Muscle of back (tissue), 11 donors: Measurements from ENCODE around the gene TRAF2. TPM values are rescaled to one million over a fixed set of nuclear protein-coding genes. Genes with fewer than 3 reads are reported as not detected.
"Not testable (repeated sequence)": the region's sequence is repeated elsewhere in the genome, so short reads cannot be mapped to it uniquely, and the experiment has no call there.

Experiments used
- DNase-seq, 3 donors: peaks; one replicate each; pipeline versions ENCODE4 v3.0.0 to v3.0.0-alpha.2; 2013
- polyA plus RNA-seq, 10 donors: library from polyadenylated mRNA; unstranded; fragments of 120-200 nt; gene quantifications; one replicate each; pipeline ENCODE4 v1.2.1, GENCODE V29; 2013; ENCODE audit not compliant: insufficient read length in 10 of 10

Gene TRAF2
- polyA plus RNA-seq, 10 donors, result 8.1 to 10.7 (median 9.6) TPM

DNA sequence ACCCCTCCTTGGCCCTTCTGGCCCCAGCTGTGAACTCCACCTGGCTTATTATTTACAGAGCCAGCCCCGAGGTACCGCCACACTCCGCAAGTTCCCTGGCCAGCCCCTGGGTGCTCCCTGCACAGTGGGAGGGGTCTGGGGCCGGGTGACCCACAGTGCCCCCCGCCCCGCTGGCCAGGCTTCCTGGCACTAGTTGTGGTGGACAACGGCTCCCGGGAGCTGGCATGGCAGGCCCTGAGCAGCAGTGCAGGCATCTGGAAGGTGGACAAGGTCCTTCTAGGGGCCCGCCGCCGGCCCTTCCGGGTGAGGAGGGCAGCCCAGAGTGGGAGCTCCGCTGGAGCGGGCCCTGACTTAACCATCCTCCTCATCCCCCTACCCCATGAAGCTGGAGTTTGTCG, 30.2 kb upstream of the TRAF2 start:
- no peak for DNase-seq

DNA sequence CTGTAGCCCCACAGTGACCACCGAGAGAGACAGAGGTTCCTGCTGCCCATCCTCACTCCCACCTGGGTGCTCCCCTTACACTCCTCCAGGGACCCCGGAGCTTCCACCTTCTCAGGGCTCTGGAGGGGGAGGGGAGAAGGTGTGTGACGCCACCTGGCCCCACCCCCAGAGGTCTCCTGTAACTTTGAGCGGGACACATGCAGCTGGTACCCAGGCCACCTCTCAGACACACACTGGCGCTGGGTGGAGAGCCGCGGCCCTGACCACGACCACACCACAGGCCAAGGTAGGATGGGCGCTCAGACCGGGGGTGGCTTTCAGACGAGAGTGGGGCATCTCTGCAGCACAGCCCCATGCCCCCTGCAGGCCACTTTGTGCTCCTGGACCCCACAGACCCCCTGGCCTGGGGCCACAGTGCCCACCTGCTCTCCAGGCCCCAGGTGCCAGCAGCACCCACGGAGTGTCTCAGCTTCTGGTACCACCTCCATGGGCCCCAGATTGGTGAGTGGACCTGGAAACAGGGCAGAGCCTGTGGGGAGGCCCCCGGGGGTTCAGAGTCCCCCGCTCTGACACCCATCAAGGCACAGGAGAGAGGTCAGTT, 29.7 kb upstream of the TRAF2 start:
- DNase-seq, result no peak

DNA sequence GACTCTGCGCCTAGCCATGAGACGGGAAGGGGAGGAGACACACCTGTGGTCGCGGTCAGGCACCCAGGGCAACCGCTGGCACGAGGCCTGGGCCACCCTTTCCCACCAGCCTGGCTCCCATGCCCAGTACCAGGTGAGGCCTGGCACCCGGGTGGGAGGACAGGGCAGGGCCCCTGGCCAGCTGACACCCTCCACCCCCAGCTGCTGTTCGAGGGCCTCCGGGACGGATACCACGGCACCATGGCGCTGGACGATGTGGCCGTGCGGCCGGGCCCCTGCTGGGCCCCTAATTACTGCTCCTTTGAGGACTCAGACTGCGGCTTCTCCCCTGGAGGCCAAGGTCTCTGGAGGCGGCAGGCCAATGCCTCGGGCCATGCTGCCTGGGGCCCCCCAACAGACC, 29.1 kb upstream of the TRAF2 start:
- peak in 1 of 3 donors; percentile 9 for DNase-seq

DNA sequence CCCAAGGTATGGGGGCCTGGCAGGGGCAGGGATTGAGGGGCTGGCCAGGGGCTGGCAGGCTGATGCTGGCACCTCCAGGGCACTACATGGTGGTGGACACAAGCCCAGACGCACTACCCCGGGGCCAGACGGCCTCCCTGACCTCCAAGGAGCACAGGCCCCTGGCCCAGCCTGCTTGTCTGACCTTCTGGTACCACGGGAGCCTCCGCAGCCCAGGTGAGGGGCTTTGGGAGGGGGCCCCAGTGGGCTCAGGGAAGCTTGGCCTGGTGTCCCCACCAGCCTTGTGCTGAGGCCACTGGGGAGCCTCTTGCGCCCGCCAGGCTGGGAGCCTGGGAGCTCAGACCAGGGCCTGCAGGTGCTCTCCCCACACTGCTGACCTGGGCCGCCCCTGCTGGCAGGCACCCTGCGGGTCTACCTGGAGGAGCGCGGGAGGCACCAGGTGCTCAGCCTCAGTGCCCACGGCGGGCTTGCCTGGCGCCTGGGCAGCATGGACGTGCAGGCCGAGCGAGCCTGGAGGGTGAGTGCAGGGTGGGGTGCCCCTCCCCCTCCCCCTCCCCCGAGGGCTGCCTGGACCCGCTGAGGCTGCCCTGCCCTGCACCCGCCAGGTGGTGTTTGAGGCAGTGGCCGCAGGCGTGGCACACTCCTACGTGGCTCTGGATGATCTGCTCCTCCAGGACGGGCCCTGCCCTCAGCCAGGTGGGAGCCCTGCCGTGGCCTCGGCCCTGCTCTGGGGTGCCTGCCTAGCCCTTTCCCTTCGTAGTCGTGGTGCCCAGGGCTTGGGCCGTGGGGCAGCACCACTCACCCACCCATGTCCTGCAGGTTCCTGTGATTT, 28.5 kb upstream of the TRAF2 start:
- peak in 1 of 3 donors; percentile 9 for DNase-seq

DNA sequence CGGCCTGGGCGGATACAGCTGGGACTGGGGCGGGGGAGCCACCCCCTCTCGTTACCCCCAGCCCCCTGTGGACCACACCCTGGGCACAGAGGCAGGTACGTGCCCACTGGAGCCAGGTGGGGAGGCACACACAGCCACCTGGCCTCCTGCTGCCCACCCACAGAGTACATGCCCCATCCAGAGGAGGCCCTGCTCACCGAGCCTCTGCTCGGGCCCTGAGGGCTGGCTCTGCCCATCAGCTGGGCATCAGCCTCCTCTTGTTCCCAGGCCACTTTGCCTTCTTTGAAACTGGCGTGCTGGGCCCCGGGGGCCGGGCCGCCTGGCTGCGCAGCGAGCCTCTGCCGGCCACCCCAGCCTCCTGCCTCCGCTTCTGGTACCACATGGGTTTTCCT, 27.9 kb upstream of the TRAF2 start:
- DNase-seq, result no peak

DNA sequence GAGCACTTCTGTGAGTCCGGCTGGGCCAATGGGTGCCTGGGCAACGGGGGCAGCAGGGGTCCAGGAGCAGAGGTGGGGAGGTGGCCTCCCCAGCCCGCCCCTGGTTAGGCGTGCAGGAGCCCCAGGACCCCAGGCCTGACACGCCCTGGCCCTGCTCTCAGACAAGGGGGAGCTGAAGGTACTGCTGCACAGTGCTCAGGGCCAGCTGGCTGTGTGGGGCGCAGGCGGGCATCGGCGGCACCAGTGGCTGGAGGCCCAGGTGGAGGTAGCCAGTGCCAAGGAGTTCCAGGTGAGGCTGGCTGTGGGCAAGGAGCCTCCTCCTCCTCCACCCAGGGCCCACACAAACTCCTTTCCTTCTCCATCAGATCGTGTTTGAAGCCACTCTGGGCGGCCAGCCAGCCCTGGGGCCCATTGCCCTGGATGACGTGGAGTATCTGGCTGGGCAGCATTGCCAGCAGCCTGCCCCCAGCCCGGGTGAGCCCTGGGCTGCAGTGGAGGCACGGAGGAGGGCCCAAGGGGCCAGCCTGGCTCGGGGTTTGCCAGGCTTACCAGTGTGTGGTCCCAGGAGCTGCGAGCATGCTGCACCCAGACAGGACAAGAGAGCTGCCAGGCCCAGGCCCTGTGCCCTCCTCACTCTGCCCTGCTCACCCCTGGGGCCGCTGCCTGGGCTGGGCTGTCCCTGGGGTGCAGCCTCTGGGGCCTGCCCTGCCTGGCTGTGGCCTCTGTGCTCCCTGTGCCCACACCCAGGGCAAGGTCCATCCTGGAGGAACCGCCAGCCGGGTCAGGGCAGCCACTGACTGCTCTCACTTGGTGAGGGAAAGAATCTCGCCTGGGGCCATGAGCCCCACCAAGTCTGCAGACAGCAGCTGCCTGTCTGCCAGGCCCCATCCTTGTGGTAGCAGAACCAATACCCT, 27.2 kb upstream of the TRAF2 start:
- DNase-seq, result peak in 1 of 3 donors; percentile 39

DNA sequence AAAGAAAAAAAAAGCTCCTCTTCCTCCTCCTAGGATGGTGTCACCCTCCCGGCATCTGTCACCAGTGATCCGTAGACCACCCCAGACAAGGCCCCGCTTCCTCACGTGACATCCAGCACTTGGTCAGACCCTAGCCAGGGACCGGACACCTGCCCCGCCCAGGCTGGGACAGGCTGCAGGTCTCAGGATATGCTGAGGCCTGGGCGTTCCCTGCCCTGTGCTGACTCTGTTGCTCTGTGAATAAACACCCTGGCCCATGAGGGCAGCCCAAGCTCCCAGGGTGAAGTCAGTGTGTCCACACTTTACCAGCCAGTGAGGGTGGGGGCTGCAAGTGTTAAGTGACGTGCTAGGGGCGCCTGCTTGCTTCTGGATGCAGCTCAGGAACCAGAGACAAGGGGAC, 25.8 kb upstream of the TRAF2 start:
- DNase-seq, result no peak

DNA sequence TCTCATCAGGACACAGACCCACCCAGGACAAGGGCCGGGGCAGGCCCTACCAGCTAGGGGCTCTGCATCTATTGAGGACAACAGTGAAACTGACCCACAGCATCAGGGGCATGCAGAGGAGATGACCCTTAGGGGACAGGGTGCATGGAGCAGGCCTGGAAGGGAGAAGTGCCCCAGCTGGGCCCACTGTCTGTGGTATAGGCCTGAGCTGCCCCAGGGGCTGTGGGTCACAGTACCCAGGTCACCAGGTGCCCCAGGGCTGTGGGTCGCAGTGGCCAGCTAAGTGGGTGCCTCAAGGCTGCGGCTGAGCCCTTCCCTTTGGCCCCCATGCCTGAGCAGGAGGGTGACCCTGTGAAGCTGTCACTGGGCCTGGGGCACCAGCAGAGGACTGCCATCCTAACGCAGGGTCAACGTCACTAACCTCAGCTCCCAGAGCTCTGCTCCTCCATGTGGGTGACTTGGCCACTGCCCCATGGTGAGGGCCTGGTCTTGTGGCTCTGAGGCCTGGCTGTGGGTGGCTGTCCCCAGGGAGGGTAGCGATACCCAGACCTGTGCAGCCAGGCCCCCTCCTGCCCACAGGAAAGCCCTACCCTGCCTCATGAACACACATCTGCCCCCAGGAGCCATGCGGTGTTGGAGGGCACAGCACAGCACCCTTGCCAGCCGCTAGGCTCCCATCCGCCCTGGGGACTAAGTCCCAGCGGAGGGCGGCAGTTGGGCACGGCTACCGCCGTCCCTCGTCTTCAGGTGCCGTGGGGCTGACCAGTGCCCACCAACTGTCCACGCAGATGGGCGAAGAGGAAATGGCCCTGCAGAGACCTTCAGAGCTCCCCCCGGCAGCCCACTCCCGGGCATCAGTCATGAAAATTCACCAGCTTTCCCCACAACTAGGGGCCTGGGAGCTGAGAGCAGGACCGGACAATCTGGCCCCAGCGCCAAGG, 25.1 kb upstream of the TRAF2 start:
- DNase-seq, result no peak

DNA sequence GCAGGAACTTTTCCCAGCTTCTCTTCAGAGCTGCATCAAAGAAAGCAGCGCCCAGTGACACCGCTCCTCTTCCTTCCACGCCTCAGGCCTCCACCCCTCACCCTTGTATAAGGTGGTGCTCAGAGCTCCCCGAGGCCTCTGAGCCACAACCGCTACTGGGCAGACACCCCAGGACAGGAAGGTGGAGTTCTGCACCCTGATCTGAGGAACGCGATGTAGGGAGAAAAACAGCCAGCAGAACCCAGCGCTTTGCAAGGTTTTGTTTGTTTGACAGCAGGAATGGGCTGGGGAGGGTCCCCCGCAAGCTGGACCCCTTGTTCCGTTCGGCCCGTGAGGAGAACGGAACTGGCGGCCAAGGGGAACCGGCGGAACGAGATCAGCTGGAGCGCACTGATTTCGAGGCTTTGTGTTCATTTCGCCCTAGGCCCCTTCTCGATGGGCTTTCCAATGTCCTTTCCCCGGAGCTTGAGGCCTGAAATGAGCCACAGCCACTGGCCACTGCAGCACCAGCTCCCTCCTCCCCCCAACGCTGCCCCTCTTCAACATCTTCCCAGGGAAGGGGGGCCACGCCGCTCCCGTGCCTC, 24.4 kb upstream of the TRAF2 start:
- no peak for DNase-seq

DNA sequence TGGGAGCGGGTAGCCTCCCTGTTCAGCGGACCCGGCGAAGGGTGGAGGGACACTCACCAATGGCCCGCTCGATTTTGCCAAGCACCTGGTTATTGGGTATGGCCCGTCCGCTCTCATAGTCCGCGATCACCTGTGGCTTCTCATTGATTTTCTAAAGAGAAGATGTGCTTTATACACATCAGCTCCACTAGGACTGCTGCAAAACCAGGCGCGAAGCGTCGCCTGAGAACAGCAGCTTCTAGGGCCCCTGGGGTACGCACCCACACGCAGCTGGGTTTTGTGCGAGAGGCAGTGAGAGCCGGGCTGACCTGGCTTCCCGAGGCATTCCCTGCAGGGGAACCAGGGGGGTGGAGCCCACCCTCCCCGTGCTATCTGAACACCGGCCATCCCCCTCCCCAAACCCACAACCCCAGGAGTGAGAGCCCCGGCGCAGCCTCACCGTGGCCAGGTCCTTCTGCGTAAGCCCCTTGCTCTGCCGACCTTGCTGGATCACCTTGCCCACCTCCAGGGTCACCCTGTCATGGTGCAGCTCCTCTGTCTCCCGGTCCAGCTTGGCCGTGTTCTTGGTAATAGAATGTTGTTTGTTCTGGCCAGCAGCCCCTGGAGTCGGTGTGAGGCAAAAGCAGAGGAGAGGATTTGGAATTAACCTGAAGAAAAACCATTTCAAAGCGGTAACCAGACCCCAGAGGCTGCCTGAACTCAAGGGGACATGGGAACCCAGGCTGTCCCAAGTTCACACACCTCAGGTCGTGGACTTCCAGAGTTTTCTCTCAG, 23.3 kb upstream of the TRAF2 start:
- DNase-seq, result no peak

DNA sequence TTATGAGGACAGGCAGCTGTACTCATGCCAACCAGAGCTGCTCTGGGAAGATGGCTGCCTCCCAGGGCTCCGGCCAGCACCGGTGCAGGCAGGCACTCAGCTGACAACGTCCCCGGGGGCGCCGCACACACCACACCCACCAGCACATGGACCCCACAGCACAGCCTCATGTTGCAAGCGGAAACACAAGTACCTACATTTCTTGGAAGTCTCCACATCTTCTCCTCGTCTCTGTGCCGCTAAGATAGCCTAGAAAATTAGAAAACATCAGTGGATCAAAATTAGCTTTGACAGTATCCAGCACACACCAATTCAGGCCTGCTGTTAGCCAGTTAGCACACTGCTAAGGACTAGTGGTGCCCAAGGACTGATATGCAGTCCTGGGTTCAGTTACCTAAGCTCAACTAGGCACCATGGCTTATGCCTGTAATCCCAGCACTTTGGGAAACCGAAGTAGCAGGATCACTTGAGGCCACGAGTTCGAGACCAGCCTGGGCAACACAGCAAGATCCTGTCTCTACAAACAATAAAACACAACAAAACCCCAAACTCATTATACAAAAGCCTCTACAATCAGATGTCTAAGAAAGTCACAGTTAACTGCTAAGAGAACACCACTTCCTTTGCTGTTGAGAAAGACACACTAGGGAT, 22.6 kb upstream of the TRAF2 start:
- DNase-seq, result no peak

DNA sequence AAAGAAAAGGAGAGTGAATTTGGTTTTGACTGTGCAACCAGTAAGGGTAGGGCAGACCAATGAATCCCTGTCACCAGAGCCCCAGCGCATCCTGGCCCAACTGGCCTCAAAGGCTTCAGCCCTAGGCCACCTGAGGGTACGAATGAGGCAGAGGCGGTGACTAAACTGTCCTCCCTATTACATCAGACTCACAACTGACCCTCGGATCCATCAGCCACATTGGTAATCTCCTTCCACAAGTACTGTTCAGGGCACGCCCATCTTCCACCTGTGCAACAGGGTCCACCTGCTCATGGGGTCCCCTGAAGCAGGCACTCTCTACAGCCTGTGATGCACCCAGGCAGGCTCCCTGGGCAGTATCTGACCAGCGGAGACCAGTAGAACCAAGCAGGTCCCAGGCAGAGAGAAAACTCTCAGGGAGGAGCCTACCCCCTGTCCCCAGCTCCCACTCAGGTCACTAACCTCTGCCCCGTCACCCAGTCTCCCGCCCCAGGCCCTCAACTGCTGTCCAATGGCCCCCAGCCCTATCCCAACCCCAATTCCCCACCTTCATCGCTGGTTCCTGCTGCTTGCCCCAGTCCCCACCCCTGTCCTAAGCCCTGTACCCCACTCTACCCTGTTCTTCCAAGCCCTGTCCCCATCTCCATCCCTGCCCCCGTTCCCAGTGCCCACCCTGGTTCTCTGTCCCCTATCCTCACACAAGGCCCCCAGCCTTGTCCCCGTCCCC, 21.1 kb upstream of the TRAF2 start:
- DNase-seq, result no peak

DNA sequence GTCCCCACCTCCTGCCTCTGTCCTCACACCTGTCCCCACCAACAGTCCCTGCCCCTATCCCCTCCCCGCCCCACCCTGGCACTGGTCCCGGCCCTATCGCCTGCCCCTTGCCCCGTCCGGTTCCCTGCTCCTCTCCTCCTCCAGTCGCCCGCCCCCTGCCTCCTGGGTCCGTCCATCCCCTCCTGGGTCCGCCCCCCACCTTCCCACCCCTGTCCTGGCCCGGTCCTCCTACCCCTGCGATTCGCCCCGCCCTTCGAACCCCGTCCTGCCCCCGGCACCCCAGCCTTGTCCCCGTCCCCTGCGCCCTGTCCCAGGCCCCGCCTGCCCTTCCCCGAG, 20.6 kb upstream of the TRAF2 start:
- no peak for DNase-seq

DNA sequence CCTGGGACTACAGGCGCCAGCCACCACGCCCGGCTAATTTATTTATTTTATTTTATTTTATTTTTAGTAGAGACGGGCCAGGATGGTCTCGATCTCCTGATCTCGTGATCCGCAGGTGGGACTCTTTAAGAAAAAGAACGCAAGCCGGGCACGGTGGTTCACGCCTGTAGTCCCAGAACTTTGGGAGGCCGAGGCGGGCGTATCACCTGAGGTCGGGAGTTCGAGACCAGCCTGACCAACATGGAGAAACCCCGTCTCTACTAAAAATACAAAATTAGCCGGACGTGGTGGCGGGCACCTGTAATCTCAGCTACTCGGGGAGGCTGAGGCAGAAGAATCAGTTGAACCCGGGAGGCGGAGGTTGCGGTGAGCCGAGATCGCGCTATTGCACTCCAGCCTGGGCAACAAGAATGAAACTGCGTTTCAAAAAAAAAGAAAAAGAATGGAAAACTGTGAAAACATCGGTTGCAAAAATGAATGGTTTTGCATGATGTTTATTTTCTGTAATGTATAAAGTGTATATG, 19.4 kb upstream of the TRAF2 start:
- not testable (repeated sequence) for DNase-seq

DNA sequence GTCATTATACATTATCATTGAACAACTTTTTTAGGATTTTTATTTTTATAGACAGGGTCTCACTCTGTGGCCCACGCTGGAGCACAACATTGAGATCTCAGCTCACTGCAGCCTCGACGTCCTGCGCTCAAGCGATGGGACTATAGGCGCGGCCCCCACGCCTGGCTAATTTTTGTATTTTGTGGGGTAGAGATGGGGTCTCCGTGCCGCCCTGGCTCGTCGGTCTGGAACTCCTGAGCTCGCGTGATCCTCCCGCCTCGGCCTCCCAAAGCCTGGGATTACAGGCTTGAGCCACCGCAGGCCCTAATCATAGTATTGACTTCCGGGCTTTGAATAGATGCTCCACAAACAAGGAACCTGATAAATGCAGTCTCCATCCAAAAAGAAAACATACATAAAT, 18.8 kb upstream of the TRAF2 start:
- DNase-seq, result no peak

DNA sequence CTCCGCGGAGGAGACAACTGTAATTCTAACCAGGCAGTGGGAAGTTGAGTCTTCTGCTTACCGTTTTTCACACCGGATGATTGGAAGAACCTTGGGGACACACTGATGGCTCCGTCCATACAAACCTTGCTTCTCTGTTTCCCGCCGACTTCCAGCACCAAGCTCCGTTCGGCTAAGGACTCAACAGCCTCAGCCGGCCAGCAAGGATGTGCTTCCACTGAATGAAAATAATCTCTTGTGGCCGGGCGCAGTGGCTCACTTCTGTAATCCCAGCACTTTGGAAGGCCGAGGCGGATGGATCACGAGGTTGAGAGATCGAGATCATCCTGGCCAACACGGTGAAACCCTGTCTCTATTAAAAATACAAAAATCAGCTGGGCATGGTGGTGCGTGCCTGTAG, 18.4 kb upstream of the TRAF2 start:
- no peak for DNase-seq

DNA sequence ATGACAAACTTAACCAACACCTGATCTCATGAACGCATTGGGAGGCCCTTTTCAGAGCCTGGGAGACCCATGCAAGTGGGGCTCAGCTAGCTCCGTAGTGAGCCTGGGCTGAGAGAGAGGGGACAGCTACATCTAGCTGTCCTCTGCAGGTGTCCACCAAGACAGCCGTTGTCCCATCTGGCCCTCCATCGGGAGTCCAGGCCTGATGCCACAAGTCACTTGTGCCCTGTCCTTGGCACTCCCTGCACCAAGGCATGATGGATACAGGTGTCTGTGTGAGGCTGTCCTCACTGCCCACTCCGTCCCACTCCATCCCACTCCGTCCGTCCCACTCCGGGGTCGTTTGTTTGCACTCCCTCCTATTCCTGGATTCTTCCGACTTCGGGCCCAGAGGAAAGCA, 17.7 kb upstream of the TRAF2 start:
- DNase-seq, result no peak

DNA sequence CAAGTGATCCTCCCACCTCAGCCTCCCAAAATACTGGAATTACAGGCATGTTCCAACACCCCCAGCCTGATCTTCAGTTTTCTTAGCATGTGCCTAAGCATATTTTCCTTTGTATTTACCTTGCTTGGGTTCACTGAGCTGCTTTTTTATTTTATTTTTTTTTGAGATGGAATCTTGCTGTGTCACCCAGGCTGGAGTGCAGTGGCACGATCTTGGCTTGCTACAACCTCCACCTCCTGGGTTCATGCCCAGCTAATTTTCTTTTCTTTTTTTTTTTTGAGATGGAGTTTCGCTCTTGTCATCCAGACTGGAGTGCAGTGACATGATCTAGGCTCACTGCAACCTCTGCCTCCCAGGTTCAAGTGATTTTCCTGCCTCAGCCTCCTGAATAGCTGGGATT, 16.7 kb upstream of the TRAF2 start:
- DNase-seq, result not testable (repeated sequence)

DNA sequence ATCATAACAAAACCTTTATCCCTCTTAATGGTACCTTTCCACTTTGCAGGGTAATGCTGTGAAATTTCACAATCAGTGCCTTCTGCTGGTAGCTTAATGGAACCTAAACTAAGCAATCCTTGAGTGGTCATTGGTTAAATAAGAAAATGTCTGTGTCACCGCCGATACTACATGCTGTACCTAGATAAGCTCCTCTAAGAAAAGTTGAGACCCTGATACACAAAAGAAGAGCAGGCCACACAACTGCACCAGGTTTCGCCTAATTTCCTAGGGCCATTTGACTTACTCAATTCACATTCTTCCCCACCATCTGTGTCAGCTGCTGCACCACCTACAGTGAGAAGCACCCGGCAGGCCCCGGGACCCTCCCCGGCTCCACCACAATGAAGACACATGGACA, 11.2 kb upstream of the TRAF2 start:
- no peak for DNase-seq
